Measurements from ENCODE around the gene SPOCD1. TPM values are rescaled to one million over a fixed set of nuclear protein-coding genes. Genes with fewer than 3 reads are reported as not detected.

The SPOCD1 gene
- total and polyA plus RNA-seq, 9 donors = 0.15 to 1.7 (median 0.49) TPM; not detected in 1

DNA sequence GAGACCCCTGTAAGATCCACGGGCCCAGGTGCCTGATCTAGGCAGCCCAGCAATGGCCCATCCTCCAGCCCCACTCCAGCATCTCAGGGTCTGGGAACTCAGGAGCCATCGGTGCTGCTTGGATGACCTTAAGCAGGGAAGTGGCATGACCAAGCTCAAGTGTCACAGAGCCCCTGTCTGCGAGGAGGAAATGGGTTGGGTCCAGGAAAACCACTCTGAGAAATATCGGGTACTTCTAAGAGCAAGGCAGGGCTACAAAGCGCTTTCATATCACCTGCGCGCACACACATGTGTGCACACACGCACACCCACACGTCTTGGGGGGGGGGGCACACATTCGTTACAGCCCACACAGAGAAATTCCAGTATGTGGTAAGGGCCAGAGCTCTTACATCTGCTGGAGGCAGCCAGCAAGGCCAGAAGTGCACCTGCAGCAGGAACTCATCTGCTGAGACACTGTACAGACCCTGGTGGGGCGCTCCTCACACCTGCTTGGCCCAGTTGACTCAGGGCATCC, 32.6 kb upstream of the SPOCD1 start:
- intact Hi-C loops (cut with DNase I) = no loop called here
- TF ChIP-seq EP300 (IDR thresholded peaks at IDR 0.05) (no peak), POLR2A (IDR thresholded peaks at IDR 0.05) (no peak)
- TF ChIP-seq, protein P1, sequence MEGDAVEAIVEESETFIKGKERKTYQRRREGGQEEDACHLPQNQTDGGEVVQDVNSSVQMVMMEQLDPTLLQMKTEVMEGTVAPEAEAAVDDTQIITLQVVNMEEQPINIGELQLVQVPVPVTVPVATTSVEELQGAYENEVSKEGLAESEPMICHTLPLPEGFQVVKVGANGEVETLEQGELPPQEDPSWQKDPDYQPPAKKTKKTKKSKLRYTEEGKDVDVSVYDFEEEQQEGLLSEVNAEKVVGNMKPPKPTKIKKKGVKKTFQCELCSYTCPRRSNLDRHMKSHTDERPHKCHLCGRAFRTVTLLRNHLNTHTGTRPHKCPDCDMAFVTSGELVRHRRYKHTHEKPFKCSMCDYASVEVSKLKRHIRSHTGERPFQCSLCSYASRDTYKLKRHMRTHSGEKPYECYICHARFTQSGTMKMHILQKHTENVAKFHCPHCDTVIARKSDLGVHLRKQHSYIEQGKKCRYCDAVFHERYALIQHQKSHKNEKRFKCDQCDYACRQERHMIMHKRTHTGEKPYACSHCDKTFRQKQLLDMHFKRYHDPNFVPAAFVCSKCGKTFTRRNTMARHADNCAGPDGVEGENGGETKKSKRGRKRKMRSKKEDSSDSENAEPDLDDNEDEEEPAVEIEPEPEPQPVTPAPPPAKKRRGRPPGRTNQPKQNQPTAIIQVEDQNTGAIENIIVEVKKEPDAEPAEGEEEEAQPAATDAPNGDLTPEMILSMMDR (IDR thresholded peaks at IDR 0.05) = no peak
- H3K27ac ChIP-seq = no peak overlapping the region
- no peaks in the 10 kb centered on the region for H3K36me3 ChIP-seq
- H3K27me3 ChIP-seq = no peaks in the 10 kb centered on the region
- H3K4me1 ChIP-seq (ENCODE audit: insufficient read depth) = no peaks in the 10 kb centered on the region
- WGBS, 3 donors = 71 to 83% (median 81%) methylated on average over 10 to 11 of the region's 11 CpGs
- no peak overlapping the region for H3K4me3 ChIP-seq
- H3K9me3 ChIP-seq = no peaks in the 10 kb centered on the region
- DNase-seq = no peak

DNA sequence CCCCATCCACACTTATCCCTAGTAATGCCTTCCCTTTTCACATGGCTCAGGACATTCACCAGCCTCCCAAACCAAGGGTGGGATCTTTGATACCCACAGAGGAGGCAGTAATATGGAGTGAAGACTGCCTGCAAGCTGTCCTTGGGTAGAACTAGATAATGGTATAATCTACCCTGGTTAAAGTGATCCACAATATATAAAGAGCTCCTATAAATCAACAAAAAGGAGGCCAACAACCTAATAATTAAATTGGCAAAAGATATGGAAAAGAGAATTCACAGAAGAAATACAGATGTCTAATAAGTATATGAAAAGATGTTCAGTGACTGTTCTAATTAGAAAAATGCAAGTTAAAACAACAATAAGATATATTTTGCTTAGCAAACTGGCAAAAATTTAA, 30.7 kb upstream of the SPOCD1 start:
- intact Hi-C loops (cut with DNase I) = no loop called here
- no peaks in the 10 kb centered on the region for H3K9me3 ChIP-seq
- TF ChIP-seq POLR2A (IDR thresholded peaks at IDR 0.05) (no peak), EP300 (IDR thresholded peaks at IDR 0.05) (no peak)
- TF ChIP-seq, protein P1 (IDR thresholded peaks at IDR 0.05) = no peak
- H3K27ac ChIP-seq = no peak overlapping the region
- no peaks in the 10 kb centered on the region for H3K4me1 ChIP-seq (ENCODE audit: insufficient read depth)
- H3K36me3 ChIP-seq = no peaks in the 10 kb centered on the region
- DNase-seq = no peak
- H3K27me3 ChIP-seq = no peaks in the 10 kb centered on the region
- no peak overlapping the region for H3K4me3 ChIP-seq

- no peaks in the 10 kb centered on the region for H3K36me3 ChIP-seq
- WGBS, 3 donors = 62 to 78% (median 76%) methylated on average over 2 of the region's 2 CpGs
Measured at GRCh38 chr1:31843506-31843905, 27.7 kb upstream of the SPOCD1 start.

GRCh38 chr1:31839662-31840343, 24.0 kb upstream of the SPOCD1 start:
- Histone ChIP-seq H3K4me3 (no peak overlapping the region), H3K4me1 (ENCODE audit: insufficient read depth) (no peaks in the 10 kb centered on the region), H3K36me3 (no peaks in the 10 kb centered on the region), H3K27me3 (no peaks in the 10 kb centered on the region), H3K9me3 (no peaks in the 10 kb centered on the region), H3K27ac (no peak overlapping the region)
- 56 to 76% (median 75%) methylated on average over 6 of the region's 6 CpGs for WGBS, 3 donors
- intact Hi-C loops (cut with DNase I) = no loop called here
- TF ChIP-seq, protein P1 (IDR thresholded peaks at IDR 0.05) = no peak
- TF ChIP-seq EP300 (IDR thresholded peaks at IDR 0.05) (no peak), POLR2A (IDR thresholded peaks at IDR 0.05) (no peak)
- DNase-seq = no peak

More at GRCh38 chr1:31843506-31843905, 27.7 kb upstream of the SPOCD1 start:
- Histone ChIP-seq H3K4me1 (ENCODE audit: insufficient read depth) (no peaks in the 10 kb centered on the region), H3K27ac (no peak overlapping the region), H3K9me3 (no peaks in the 10 kb centered on the region), H3K27me3 (no peaks in the 10 kb centered on the region), H3K4me3 (no peak overlapping the region)
- intact Hi-C loops (cut with DNase I) = no loop called here
- DNase-seq = no peak
- no peak for TF ChIP-seq POLR2A (IDR thresholded peaks at IDR 0.05)
- TF ChIP-seq, protein P1 (IDR thresholded peaks at IDR 0.05) = no peak
- TF ChIP-seq EP300 (IDR thresholded peaks at IDR 0.05) = no peak

Measured in ovary (tissue), 9 donors.